ENCODE data around the gene PRPS1. TPM values are rescaled to one million over a fixed set of nuclear protein-coding genes. Genes with fewer than 3 reads are reported as not detected.

The PRPS1 gene
- total RNA-seq, 2 experiments from 2014 or later, result 66.5 to 70.4 TPM

DNA sequence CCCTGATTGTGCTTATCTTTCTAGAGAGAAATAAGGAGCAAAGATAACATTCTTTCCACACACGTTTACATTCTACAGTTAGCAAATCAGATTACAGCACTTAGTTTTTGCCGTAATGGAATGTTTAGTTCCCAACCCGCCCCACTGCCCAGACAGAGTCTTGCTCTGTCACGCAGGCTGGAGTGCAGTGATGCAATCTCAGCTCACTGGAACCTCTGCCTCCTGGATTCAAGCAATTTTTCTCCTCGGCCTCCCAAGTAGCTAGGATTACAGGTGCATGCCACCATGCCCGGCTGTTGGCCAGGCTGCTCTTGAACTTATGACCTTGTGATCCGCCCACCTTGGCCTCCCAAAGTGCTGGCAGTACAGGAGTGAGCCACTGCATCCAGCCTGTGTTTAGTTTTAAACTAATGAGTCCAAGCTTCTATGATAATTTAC lies 8.4 kb upstream of the PRPS1 start:
- Mint-ChIP-seq H3K36me3 (ENCODE audit: low read depth) (no peaks in the 10 kb centered on the region), H3K9me3 (no peaks in the 10 kb centered on the region), H3K4me3 (no peak overlapping the region), H3K27ac (no peak overlapping the region), H3K27me3 (no peaks in the 10 kb centered on the region), H3K4me1 (ENCODE audit: low read depth) (no peaks in the 10 kb centered on the region)
- DNase-seq (no peak), ATAC-seq (ENCODE audit: poor library complexity) (no peak)
- ChIA-PET CTCF (no interaction called here), POLR2A (interaction anchor here (1.2 kb wide), 1 partner anchor 9 kb away, joined by 3 read pairs; no protein-coding TSS in a partner anchor)
- no peak overlapping the region for H3K4me3 ChIP-seq (ENCODE audit: low read length)
- H3K9me3 ChIP-seq (ENCODE audit: control insufficient read depth in 1 of 2, insufficient read depth in 1 of 2, low read length in 2 of 2), result no peaks in the 10 kb centered on the region
- intact Hi-C loops (cut with DNase I, micrococcal nuclease), result loop anchor here in 1 of 2 experiments (10.0 kb wide), 1 partner anchor 495 kb away; no protein-coding TSS in a partner anchor
- TF ChIP-seq, protein P1, sequence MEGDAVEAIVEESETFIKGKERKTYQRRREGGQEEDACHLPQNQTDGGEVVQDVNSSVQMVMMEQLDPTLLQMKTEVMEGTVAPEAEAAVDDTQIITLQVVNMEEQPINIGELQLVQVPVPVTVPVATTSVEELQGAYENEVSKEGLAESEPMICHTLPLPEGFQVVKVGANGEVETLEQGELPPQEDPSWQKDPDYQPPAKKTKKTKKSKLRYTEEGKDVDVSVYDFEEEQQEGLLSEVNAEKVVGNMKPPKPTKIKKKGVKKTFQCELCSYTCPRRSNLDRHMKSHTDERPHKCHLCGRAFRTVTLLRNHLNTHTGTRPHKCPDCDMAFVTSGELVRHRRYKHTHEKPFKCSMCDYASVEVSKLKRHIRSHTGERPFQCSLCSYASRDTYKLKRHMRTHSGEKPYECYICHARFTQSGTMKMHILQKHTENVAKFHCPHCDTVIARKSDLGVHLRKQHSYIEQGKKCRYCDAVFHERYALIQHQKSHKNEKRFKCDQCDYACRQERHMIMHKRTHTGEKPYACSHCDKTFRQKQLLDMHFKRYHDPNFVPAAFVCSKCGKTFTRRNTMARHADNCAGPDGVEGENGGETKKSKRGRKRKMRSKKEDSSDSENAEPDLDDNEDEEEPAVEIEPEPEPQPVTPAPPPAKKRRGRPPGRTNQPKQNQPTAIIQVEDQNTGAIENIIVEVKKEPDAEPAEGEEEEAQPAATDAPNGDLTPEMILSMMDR (IDR thresholded peaks at IDR 0.05), result no peak
- H3K27me3 ChIP-seq (ENCODE audit: control insufficient read depth in 1 of 2, insufficient read depth in 2 of 2, low read length in 2 of 2), result no peaks in the 10 kb centered on the region
- no peaks in the 10 kb centered on the region for H3K4me1 ChIP-seq (ENCODE audit: insufficient read depth, low read length)
- no peaks in the 10 kb centered on the region for H3K36me3 ChIP-seq (ENCODE audit: insufficient read depth, low read length)
- no peak overlapping the region for H3K27ac ChIP-seq (ENCODE audit: low read depth in 1 of 2, low read length in 2 of 2)

DNA sequence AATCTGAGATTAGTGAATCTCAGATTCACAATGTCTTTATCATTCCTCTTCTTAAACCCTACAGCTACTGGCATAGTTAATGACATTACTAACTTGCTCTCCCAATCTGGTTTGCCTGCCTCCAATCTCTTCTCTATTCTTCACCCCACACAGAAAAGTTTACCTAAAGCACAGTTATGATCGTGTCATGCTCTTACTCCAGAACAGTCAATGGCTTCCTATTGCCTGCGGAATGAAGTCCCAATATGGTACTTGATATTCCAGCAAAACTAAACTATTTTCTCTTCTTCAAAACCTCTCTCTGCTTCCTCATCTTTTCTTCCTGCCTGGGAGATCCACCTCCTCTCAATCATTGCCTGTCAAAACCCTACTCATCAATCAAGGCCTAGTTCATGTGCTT lies 3.4 kb upstream of the PRPS1 start:
- no peaks in the 10 kb centered on the region for H3K27me3 Mint-ChIP-seq
- TF ChIP-seq, protein P1 (IDR thresholded peaks at IDR 0.05), result no peak
- H3K9me3 Mint-ChIP-seq, result no peaks in the 10 kb centered on the region
- intact Hi-C loops (cut with DNase I, micrococcal nuclease), result loop anchor here in 1 of 2 experiments (5.0 to 10.0 kb wide), 2 partner anchors 500 to 628 kb away; no protein-coding TSS in a partner anchor
- H3K36me3 Mint-ChIP-seq (ENCODE audit: low read depth), result peaks cover 11% of the 10 kb centered on the region
- Histone ChIP-seq H3K4me1 (ENCODE audit: insufficient read depth, low read length) (peaks cover 5% of the 10 kb centered on the region), H3K4me3 (ENCODE audit: low read length) (no peak overlapping the region), H3K36me3 (ENCODE audit: insufficient read depth, low read length) (no peaks in the 10 kb centered on the region), H3K27ac (ENCODE audit: low read depth in 1 of 2, low read length in 2 of 2) (no peak overlapping the region), H3K9me3 (ENCODE audit: control insufficient read depth in 1 of 2, insufficient read depth in 1 of 2, low read length in 2 of 2) (no peaks in the 10 kb centered on the region), H3K27me3 (ENCODE audit: control insufficient read depth in 1 of 2, insufficient read depth in 2 of 2, low read length in 2 of 2) (no peaks in the 10 kb centered on the region)
- no peak overlapping the region for H3K4me3 Mint-ChIP-seq
- ChIA-PET CTCF (no interaction called here), POLR2A (no interaction called here)
- peaks cover 24% of the 10 kb centered on the region for H3K4me1 Mint-ChIP-seq (ENCODE audit: low read depth)
- ATAC-seq (ENCODE audit: poor library complexity) (no peak), DNase-seq (no peak)
- no peak overlapping the region for H3K27ac Mint-ChIP-seq

DNA sequence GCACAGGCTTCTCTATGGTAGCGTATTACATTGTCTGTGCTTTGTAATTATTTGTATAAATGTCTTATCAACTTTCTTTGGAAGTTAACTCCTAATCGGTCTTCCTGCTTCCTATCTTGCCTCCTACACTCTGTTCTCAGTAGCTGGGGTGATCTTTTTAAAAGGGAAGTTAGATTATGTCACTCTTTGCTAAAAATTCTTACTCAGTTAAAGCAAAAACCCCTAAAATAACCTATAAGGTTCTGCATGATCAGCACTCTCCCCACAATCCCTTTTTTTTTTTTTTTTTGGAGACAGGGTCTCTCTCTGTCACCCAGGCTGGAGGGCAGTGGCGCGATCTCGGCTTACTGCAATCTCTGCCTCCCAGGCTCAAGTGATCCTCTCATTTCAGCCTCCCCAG lies 2.6 kb upstream of the PRPS1 start:
- intact Hi-C loops (cut with DNase I, micrococcal nuclease), result loop anchor here in 1 of 2 experiments (5.0 to 10.0 kb wide), 2 partner anchors 501 to 628 kb away; no protein-coding TSS in a partner anchor
- H3K36me3 Mint-ChIP-seq (ENCODE audit: low read depth), result peaks cover 11% of the 10 kb centered on the region
- Histone ChIP-seq H3K27me3 (ENCODE audit: control insufficient read depth in 1 of 2, insufficient read depth in 2 of 2, low read length in 2 of 2) (no peaks in the 10 kb centered on the region), H3K4me1 (ENCODE audit: insufficient read depth, low read length) (peaks cover 8% of the 10 kb centered on the region), H3K4me3 (ENCODE audit: low read length) (no peak overlapping the region), H3K36me3 (ENCODE audit: insufficient read depth, low read length) (no peaks in the 10 kb centered on the region), H3K9me3 (ENCODE audit: control insufficient read depth in 1 of 2, insufficient read depth in 1 of 2, low read length in 2 of 2) (no peaks in the 10 kb centered on the region), H3K27ac (ENCODE audit: low read depth in 1 of 2, low read length in 2 of 2) (no peak overlapping the region)
- H3K4me3 Mint-ChIP-seq, result no peak overlapping the region
- peaks cover 33% of the 10 kb centered on the region for H3K4me1 Mint-ChIP-seq (ENCODE audit: low read depth)
- DNase-seq (no peak), ATAC-seq (ENCODE audit: poor library complexity) (no peak)
- H3K9me3 Mint-ChIP-seq, result no peaks in the 10 kb centered on the region
- TF ChIP-seq, protein P1 (IDR thresholded peaks at IDR 0.05), result no peak
- no peaks in the 10 kb centered on the region for H3K27me3 Mint-ChIP-seq
- CTCF ChIA-PET, result no interaction called here
- no peak overlapping the region for H3K27ac Mint-ChIP-seq
- POLR2A ChIA-PET, result no interaction called here
